Trophoblast cell (in vitro differentiated cells and primary cell): ENCODE measurements around the gene CACNG7.

Source experiments
- DNase-seq, 2 donors: peaks; one replicate each; pipeline ENCODE4 v3.0.0-alpha.2; 2016
- H2AFZ ChIP-seq: 2 replicates; pipeline ENCODE4 v1.6.1; 2013; ENCODE audit warnings: low read length, moderate library complexity, mild to moderate bottlenecking; ENCODE audit not compliant: insufficient read depth, poor library complexity
- H2AK5ac ChIP-seq: 2 replicates; pipeline ENCODE4 v1.6.1; 2013; ENCODE audit warnings: mild to moderate bottlenecking, low read length
- H2BK120ac ChIP-seq: 2 replicates; pipeline ENCODE4 v1.6.1; 2013; ENCODE audit warnings: low read length, mild to moderate bottlenecking, moderate library complexity; ENCODE audit not compliant: insufficient read depth, poor library complexity
- H2BK12ac ChIP-seq: 2 replicates; pipeline ENCODE4 v1.6.1; 2013; ENCODE audit warnings: mild to moderate bottlenecking, low read length, moderate library complexity
- H2BK5ac ChIP-seq: 2 replicates; pipeline ENCODE4 v1.6.1; 2013; ENCODE audit warnings: low read length, low read depth, moderate library complexity, mild to moderate bottlenecking; ENCODE audit not compliant: poor library complexity
- H3K14ac ChIP-seq: 2 replicates; pipeline ENCODE4 v1.6.1; 2013; ENCODE audit warnings: mild to moderate bottlenecking, low read length
- H3K18ac ChIP-seq: 2 replicates; pipeline ENCODE4 v1.6.1; 2013; ENCODE audit warnings: mild to moderate bottlenecking, low read length
- H3K23ac ChIP-seq: 2 replicates; pipeline ENCODE4 v1.6.1; 2013; ENCODE audit warnings: low read length
- H3K27ac ChIP-seq: 2 replicates; pipeline ENCODE4 v1.5.1; 2013; ENCODE audit warnings: low read depth, mild to moderate bottlenecking, inconsistent platforms, low read length, moderate library complexity
- H3K27me3 ChIP-seq: 2 replicates; pipeline ENCODE4 v1.6.1; 2013; ENCODE audit warnings: inconsistent platforms, mild to moderate bottlenecking, low read length, moderate library complexity; ENCODE audit not compliant: insufficient read depth
- H3K36me3 ChIP-seq, 2 experiments: 1 replicate in 1 of 2; 2 replicates in 1 of 2; pipeline ENCODE4 v1.6.1; 2013; ENCODE audit warnings: low read length in 2 of 2, mild to moderate bottlenecking in 2 of 2, moderate library complexity in 1 of 2; ENCODE audit not compliant: insufficient read depth in 2 of 2, control insufficient read depth in 1 of 2
- H3K4ac ChIP-seq: 2 replicates; pipeline ENCODE4 v1.6.1; 2013; ENCODE audit warnings: low read depth, mild to moderate bottlenecking, low read length, moderate library complexity
- H3K4me1 ChIP-seq, 2 experiments: 1 replicate in 1 of 2; 2 replicates in 1 of 2; pipeline ENCODE4 v1.6.1; 2013; ENCODE audit warnings: low read length in 2 of 2, mild to moderate bottlenecking in 2 of 2, moderate library complexity in 1 of 2; ENCODE audit not compliant: insufficient read depth in 2 of 2, control insufficient read depth in 1 of 2
- H3K4me2 ChIP-seq: 2 replicates; pipeline ENCODE4 v1.6.1; 2013; ENCODE audit warnings: inconsistent platforms, mild to moderate bottlenecking, low read length, moderate library complexity
- H3K4me3 ChIP-seq: 2 replicates; pipeline ENCODE4 v1.5.1; 2013; ENCODE audit warnings: mild to moderate bottlenecking, low read depth, low read length, inconsistent platforms
- H3K79me1 ChIP-seq: one replicate; pipeline ENCODE4 v1.6.1; 2013; ENCODE audit warnings: low read length
- H3K79me2 ChIP-seq: 2 replicates; pipeline ENCODE4 v1.6.1; 2013; ENCODE audit warnings: low read length, mild to moderate bottlenecking; ENCODE audit not compliant: control insufficient read depth, insufficient read depth, poor library complexity
- H3K9ac ChIP-seq: 2 replicates; pipeline ENCODE4 v1.6.1; 2013; ENCODE audit warnings: mild to moderate bottlenecking, low read length
- H3K9me3 ChIP-seq: 2 replicates; pipeline ENCODE4 v1.6.1; 2013; ENCODE audit warnings: low read depth, mild to moderate bottlenecking, control low read depth, inconsistent platforms, low read length; ENCODE audit not compliant: insufficient read depth
- H4K12ac ChIP-seq: 2 replicates; pipeline ENCODE4 v1.6.1; 2013; ENCODE audit warnings: low read depth, mild to moderate bottlenecking, low read length, moderate library complexity
- H4K8ac ChIP-seq: 2 replicates; pipeline ENCODE4 v1.6.1; 2013; ENCODE audit warnings: low read depth, mild to moderate bottlenecking, low read length, moderate library complexity
- H4K91ac ChIP-seq: one replicate; pipeline ENCODE4 v1.6.1; 2013; ENCODE audit warnings: low read depth, mild to moderate bottlenecking, low read length, moderate library complexity
- WGBS: extraction: QIAGEN DNeasy Blood & Tissue Kit; methylation state at CpG from one replicate; pipeline ENCODE4 v1.1.7; 2013; ENCODE audit warnings: missing lambda C conversion rate; ENCODE audit not compliant: insufficient read length, insufficient coverage; ENCODE audit errors: extremely low coverage; 5-methylcytosine and 5-hydroxymethylcytosine counted together

Gene CACNG7

DNA sequence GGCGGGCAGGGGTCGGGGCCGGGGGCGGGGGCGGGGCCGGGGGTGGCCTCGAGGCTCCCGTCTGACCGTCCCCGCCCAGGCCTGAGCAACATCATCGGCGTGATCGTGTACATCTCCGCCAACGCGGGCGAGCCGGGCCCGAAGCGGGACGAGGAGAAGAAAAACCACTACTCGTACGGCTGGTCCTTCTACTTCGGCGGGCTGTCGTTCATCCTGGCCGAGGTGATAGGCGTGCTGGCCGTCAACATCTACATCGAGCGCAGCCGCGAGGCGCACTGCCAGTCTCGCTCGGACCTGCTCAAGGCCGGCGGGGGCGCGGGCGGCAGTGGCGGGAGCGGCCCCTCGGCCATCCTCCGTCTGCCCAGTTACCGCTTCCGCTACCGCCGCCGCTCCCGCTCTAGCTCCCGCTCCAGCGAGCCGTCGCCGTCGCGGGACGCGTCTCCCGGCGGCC, 72.9 kb downstream of the CACNG7 start:
- H3K4ac ChIP-seq = no peak overlapping the region
- H4K8ac ChIP-seq = no peak overlapping the region
- no peaks in the 10 kb centered on the region for H3K79me2 ChIP-seq
- H3K9me3 ChIP-seq = peaks cover 17% of the 10 kb centered on the region
- no peak overlapping the region for H3K23ac ChIP-seq
- no peaks in the 10 kb centered on the region for H3K36me3 ChIP-seq
- no peak overlapping the region for H2BK12ac ChIP-seq
- H3K4me3 ChIP-seq = no peak overlapping the region
- no peak overlapping the region for H2BK120ac ChIP-seq
- no peak overlapping the region for H2BK5ac ChIP-seq
- no peak overlapping the region for H3K27ac ChIP-seq
- H4K12ac ChIP-seq = no peak overlapping the region
- H3K79me1 ChIP-seq = peaks cover 3% of the 10 kb centered on the region
- H3K4me2 ChIP-seq = peak overlapping the region; percentile 51
- H2AFZ ChIP-seq = no peak overlapping the region
- peaks cover 9 to 12% of the 10 kb centered on the region in 2 experiments for H3K4me1 ChIP-seq
- no peak overlapping the region for H3K9ac ChIP-seq
- DNase-seq = no peak
- no CpG with 5 or more reads among the region's 62 CpGs for WGBS
- peaks cover 27% of the 10 kb centered on the region for H3K27me3 ChIP-seq
- no peak overlapping the region for H3K14ac ChIP-seq
- H4K91ac ChIP-seq = no peak overlapping the region
- no peak overlapping the region for H3K18ac ChIP-seq
- H2AK5ac ChIP-seq = no peak overlapping the region

DNA sequence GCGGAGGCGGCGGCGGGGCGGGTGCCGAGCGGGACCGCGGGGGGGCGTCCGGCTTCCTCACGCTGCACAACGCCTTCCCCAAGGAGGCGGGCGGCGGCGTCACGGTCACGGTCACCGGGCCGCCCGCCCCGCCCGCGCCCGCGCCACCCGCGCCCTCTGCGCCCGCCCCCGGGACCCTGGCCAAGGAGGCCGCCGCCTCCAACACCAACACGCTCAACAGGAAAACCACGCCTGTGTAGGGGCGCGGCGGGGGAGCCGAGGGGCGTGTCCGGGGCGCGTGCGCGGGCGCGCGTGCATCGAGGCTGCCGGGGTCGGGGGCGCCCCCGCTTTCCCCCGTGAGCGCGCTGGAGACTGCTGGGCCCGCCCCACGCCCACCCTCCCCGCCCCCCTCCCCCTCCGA, 73.5 kb downstream of the CACNG7 start:
- no peak overlapping the region for H2BK120ac ChIP-seq
- H3K79me1 ChIP-seq = peaks cover 3% of the 10 kb centered on the region
- no peak overlapping the region for H3K18ac ChIP-seq
- peaks cover 17% of the 10 kb centered on the region for H3K9me3 ChIP-seq
- no peak overlapping the region for H2AK5ac ChIP-seq
- whole genome bisulfite sequencing = no CpG with 5 or more reads among the region's 61 CpGs
- no peak overlapping the region for H3K14ac ChIP-seq
- H4K8ac ChIP-seq = no peak overlapping the region
- H3K36me3 ChIP-seq = no peaks in the 10 kb centered on the region
- peak overlapping the region; percentile 20 for H3K4me2 ChIP-seq
- H3K4me3 ChIP-seq = no peak overlapping the region
- no peak overlapping the region for H2AFZ ChIP-seq
- H4K91ac ChIP-seq = no peak overlapping the region
- no peak overlapping the region for H3K4ac ChIP-seq
- H3K23ac ChIP-seq = no peak overlapping the region
- H2BK12ac ChIP-seq = no peak overlapping the region
- H3K9ac ChIP-seq = no peak overlapping the region
- DNase-seq = no peak
- no peak overlapping the region for H4K12ac ChIP-seq
- no peaks in the 10 kb centered on the region for H3K79me2 ChIP-seq
- peaks cover 27% of the 10 kb centered on the region for H3K27me3 ChIP-seq
- H3K27ac ChIP-seq = no peak overlapping the region
- peaks cover 9 to 10% of the 10 kb centered on the region in 2 experiments for H3K4me1 ChIP-seq
- H2BK5ac ChIP-seq = no peak overlapping the region

DNA sequence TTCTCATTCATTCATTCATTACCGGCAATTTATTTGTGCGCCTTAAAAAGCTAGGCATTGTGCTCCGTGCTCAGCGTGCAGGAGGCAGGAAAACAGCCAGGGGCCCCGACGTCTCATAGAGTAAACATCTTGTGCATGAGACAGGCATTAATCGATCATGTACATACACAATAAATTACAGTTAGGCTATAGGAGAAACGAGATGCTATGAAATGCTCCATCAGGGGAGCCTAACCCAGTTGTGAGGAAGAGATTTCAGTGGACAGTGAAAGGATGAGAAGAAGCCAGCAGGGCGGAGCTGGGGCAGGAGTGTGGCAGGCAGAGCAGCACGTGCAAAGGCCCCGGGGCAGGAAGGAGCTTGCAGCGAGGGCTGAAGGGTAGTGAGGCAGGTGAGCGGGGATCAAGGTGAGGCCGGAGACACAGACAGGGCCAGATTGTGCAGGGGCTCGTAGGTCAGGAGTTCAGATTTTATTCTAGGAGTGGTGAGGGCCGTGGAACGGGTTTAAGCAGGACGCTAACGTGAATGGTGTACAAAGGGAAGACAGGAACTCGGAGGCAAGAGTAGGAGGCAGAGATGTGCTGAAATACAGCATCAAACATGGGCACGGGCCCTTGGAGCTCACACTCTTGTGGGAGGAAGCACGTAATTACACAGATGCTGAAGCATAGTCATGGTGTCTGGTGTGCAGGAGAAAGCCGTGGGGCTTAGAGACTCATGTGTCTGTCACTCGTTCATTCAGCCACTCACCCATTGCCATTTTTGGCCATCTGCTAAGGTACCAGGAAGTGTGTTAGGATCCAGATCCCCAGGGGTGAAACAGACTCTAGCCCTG, 74.6 kb downstream of the CACNG7 start:
- Histone ChIP-seq H3K14ac (no peak overlapping the region), H3K4ac (no peak overlapping the region), H3K27ac (no peak overlapping the region)

DNA sequence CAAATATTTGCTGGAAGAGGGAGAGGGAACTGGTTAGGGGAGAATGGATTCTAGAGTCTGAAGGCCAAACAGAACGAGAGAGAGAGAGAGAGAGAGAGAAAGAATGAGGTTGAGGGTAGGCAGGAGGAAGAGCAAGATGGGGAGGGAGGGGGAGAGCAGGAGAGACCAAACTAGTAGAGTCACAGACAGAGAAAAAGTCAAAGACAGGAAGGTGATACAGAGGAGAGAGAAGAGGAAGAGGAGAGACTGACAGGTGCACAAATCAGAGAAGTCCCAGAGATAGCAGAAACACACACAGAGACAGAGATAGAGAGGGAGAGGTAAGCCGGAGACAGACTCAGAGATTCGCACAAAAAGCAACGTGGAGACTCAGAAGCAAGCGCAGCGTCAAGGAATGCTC, 76.8 kb downstream of the CACNG7 start:
- Histone ChIP-seq H2AK5ac (no peak overlapping the region), H3K18ac (no peak overlapping the region), H4K91ac (no peak overlapping the region), H3K27ac (no peak overlapping the region), H3K4ac (no peak overlapping the region), H3K4me2 (no peak overlapping the region), H2BK12ac (no peak overlapping the region), H3K14ac (no peak overlapping the region), H3K4me3 (no peak overlapping the region), H3K27me3 (peaks cover 15% of the 10 kb centered on the region), H4K8ac (no peak overlapping the region), H3K36me3 (no peaks in the 10 kb centered on the region), H3K23ac (no peak overlapping the region), H3K9me3 (peaks cover 13% of the 10 kb centered on the region), H2BK5ac (no peak overlapping the region), H2BK120ac (no peak overlapping the region), H3K4me1 (peaks cover 3 to 4% of the 10 kb centered on the region in 2 experiments), H3K9ac (no peak overlapping the region), H3K79me2 (no peaks in the 10 kb centered on the region), H4K12ac (no peak overlapping the region), H2AFZ (no peak overlapping the region), H3K79me1 (no peaks in the 10 kb centered on the region)
- DNase-seq = no peak
- no CpG with 5 or more reads among the region's 6 CpGs for WGBS

More for the DNA sequence above, 74.6 kb downstream of the CACNG7 start:
- Histone ChIP-seq H3K18ac (no peak overlapping the region), H4K91ac (no peak overlapping the region), H4K12ac (no peak overlapping the region), H3K79me2 (no peaks in the 10 kb centered on the region), H4K8ac (no peak overlapping the region), H3K36me3 (no peaks in the 10 kb centered on the region), H3K23ac (no peak overlapping the region), H3K4me1 (peaks cover 7 to 9% of the 10 kb centered on the region in 2 experiments), H3K4me3 (no peak overlapping the region), H3K9ac (no peak overlapping the region), H3K79me1 (no peaks in the 10 kb centered on the region), H2AK5ac (no peak overlapping the region), H3K4me2 (no peak overlapping the region), H3K9me3 (peaks cover 13% of the 10 kb centered on the region), H3K27me3 (peaks cover 24% of the 10 kb centered on the region), H2AFZ (no peak overlapping the region), H2BK12ac (no peak overlapping the region), H2BK5ac (no peak overlapping the region), H2BK120ac (no peak overlapping the region)
- WGBS = no CpG with 5 or more reads among the region's 24 CpGs
- DNase-seq = no peak
